HL-60 (cell line): ENCODE data around the gene PTPRT.

Source experiments
- DNase-seq, 2 experiments: peaks; one replicate each; pipeline ENCODE4 v3.0.0-alpha.2; 2010 to 2020; ENCODE audit warnings: low read depth in 1 of 2, low spot score in 1 of 2
- H3K27ac ChIP-seq: fragments of 250-450 bp; sonication (Bioruptor Pico); replicated peaks from 2 replicates; pipeline ENCODE4 v1.5.1; 2020; ENCODE audit warnings: mild to moderate bottlenecking, moderate library complexity
- H3K27me3 ChIP-seq: fragments of 250-450 bp; sonication (Bioruptor Pico); 2 replicates; pipeline ENCODE4 v1.5.1; 2021; ENCODE audit warnings: mild to moderate bottlenecking, moderate library complexity; ENCODE audit not compliant: insufficient read depth, poor library complexity, severe bottlenecking
- H3K4me3 ChIP-seq: replicated peaks from 2 replicates; pipeline ENCODE4 v1.5.1; 2011; ENCODE audit warnings: mild to moderate bottlenecking, control low read depth, low read length; ENCODE audit not compliant: insufficient read depth
- GABPA ChIP-seq: IDR thresholded peaks from 2 replicates; pipeline ENCODE4 v1.6.1; 2012; ENCODE audit warnings: low read depth
- POLR2AphosphoS5 ChIP-seq: IDR thresholded peaks from 2 replicates; pipeline ENCODE4 v1.6.1; 2012; ENCODE audit warnings: low read depth
- SPI1 ChIP-seq: IDR thresholded peaks from 2 replicates; pipeline ENCODE4 v1.6.1; 2012; ENCODE audit warnings: low read depth, mild to moderate bottlenecking, borderline replicate concordance
- TF ChIP-seq, protein P1 (sequence below): IDR thresholded peaks from one replicate; pipeline ENCODE4 v1.5.1; 2011; ENCODE audit warnings: low read length, control low read depth, inconsistent platforms; ENCODE audit not compliant: insufficient read depth
- TF ChIP-seq, protein P2 (sequence below): IDR thresholded peaks from 2 replicates; pipeline ENCODE4 v1.6.1; 2012; ENCODE audit warnings: low read depth; ENCODE audit not compliant: insufficient replicate concordance

PTPRT gene

GRCh38 chr20:42294976-42295375 lies 894.7 kb downstream of the PTPRT start:
- DNase-seq, result no peak
- no peak overlapping the region for H3K4me3 ChIP-seq
- H3K27ac ChIP-seq, result no peak overlapping the region
- TF ChIP-seq GABPA (no peak), SPI1 (no peak), POLR2AphosphoS5 (no peak)
- TF ChIP-seq, protein P1, sequence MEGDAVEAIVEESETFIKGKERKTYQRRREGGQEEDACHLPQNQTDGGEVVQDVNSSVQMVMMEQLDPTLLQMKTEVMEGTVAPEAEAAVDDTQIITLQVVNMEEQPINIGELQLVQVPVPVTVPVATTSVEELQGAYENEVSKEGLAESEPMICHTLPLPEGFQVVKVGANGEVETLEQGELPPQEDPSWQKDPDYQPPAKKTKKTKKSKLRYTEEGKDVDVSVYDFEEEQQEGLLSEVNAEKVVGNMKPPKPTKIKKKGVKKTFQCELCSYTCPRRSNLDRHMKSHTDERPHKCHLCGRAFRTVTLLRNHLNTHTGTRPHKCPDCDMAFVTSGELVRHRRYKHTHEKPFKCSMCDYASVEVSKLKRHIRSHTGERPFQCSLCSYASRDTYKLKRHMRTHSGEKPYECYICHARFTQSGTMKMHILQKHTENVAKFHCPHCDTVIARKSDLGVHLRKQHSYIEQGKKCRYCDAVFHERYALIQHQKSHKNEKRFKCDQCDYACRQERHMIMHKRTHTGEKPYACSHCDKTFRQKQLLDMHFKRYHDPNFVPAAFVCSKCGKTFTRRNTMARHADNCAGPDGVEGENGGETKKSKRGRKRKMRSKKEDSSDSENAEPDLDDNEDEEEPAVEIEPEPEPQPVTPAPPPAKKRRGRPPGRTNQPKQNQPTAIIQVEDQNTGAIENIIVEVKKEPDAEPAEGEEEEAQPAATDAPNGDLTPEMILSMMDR, result no peak
- TF ChIP-seq, protein P2, sequence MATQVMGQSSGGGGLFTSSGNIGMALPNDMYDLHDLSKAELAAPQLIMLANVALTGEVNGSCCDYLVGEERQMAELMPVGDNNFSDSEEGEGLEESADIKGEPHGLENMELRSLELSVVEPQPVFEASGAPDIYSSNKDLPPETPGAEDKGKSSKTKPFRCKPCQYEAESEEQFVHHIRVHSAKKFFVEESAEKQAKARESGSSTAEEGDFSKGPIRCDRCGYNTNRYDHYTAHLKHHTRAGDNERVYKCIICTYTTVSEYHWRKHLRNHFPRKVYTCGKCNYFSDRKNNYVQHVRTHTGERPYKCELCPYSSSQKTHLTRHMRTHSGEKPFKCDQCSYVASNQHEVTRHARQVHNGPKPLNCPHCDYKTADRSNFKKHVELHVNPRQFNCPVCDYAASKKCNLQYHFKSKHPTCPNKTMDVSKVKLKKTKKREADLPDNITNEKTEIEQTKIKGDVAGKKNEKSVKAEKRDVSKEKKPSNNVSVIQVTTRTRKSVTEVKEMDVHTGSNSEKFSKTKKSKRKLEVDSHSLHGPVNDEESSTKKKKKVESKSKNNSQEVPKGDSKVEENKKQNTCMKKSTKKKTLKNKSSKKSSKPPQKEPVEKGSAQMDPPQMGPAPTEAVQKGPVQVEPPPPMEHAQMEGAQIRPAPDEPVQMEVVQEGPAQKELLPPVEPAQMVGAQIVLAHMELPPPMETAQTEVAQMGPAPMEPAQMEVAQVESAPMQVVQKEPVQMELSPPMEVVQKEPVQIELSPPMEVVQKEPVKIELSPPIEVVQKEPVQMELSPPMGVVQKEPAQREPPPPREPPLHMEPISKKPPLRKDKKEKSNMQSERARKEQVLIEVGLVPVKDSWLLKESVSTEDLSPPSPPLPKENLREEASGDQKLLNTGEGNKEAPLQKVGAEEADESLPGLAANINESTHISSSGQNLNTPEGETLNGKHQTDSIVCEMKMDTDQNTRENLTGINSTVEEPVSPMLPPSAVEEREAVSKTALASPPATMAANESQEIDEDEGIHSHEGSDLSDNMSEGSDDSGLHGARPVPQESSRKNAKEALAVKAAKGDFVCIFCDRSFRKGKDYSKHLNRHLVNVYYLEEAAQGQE, result no peak
- H3K27me3 ChIP-seq, result no peaks in the 10 kb centered on the region

DNA sequence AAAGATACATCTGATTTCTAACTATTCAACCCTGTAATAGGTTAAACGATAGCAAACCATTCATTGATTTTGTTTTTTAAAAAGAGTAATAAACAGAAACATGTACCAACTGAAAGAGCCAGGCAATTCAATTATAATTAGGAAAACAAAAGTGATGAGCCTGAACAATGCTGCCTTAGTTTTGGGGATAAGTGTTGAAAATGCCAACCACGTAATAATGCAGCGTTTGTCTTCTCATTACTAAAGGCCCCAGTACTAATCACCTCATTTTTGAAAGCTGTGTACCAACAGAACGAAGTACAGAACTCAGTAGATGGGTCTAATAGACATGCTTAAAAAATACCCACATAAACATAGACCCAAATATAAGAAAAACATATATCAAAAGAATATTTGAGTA lies 907.9 kb downstream of the PTPRT start:
- TF ChIP-seq GABPA (no peak), SPI1 (no peak)
- TF ChIP-seq, protein P1, result no peak
- TF ChIP-seq, protein P2, result no peak
- Histone ChIP-seq H3K4me3 (no peak overlapping the region), H3K27me3 (no peaks in the 10 kb centered on the region), H3K27ac (no peak overlapping the region)
- no peak for DNase-seq

- DNase-seq, result no peak
- Histone ChIP-seq H3K4me3 (no peak overlapping the region), H3K27ac (no peak overlapping the region), H3K27me3 (no peaks in the 10 kb centered on the region)
- TF ChIP-seq, protein P2, result no peak
- TF ChIP-seq POLR2AphosphoS5 (no peak), GABPA (no peak), SPI1 (no peak)
- TF ChIP-seq, protein P1, result no peak
These were observed 912.7 kb downstream of the PTPRT start for GRCh38 chr20:42276718-42277602.
